Heart right ventricle (tissue), 16 donors: ENCODE data around the gene RECK. TPM values are rescaled to one million over a fixed set of nuclear protein-coding genes. Genes with fewer than 3 reads are reported as not detected.

ENCODE experiments used
- ATAC-seq, 8 donors: fragments of 200-7000 bp; cut with Tn5 transposase; one replicate each; pipeline ENCODE4 v1.9.1; 2020; ENCODE audit warnings: mild to moderate bottlenecking in 8 of 8, moderate library complexity in 8 of 8, moderate number of reproducible peaks in 1 of 8
- DNase-seq, 2 donors: peaks; one replicate each; pipeline ENCODE4 v3.0.0-alpha.2; 2020
- H3K27ac ChIP-seq, 10 donors: fragments of 200-600 bp; sonication (generic) in 2 of 10; one replicate each; pipeline versions ENCODE4 v1.5.0 to v1.8.0; 2020 to 2022; ENCODE audit warnings: mild to moderate bottlenecking in 3 of 10
- H3K27me3 ChIP-seq, 7 donors: fragments of 200-600 bp; one replicate each; pipeline ENCODE4 v1.8.0; 2021 to 2022; ENCODE audit warnings: mild to moderate bottlenecking in 2 of 7
- H3K36me3 ChIP-seq, 9 donors: fragments of 200-600 bp; sonication (generic) in 1 of 9; one replicate each; pipeline versions ENCODE4 v1.5.0 to v1.8.0; 2020 to 2022; ENCODE audit warnings: mild to moderate bottlenecking in 2 of 9
- H3K4me1 ChIP-seq, 9 donors: fragments of 200-600 bp; sonication (generic) in 1 of 9; one replicate each; pipeline versions ENCODE4 v1.5.0 to v1.8.0; 2020 to 2022; ENCODE audit warnings: mild to moderate bottlenecking in 4 of 9
- H3K4me3 ChIP-seq, 10 donors: fragments of 200-600 bp; sonication (generic) in 2 of 10; one replicate each; pipeline versions ENCODE4 v1.5.0 to v1.8.0; 2020 to 2022; ENCODE audit warnings: mild to moderate bottlenecking in 7 of 10, moderate library complexity in 2 of 10
- H3K9me3 ChIP-seq, 11 donors: fragments of 200-600 bp in 10 of 11; sonication (generic) in 2 of 11; one replicate each; pipeline versions ENCODE4 v1.5.0 to v1.8.0; 2013 to 2022; ENCODE audit warnings: mild to moderate bottlenecking in 2 of 11, control low read depth in 1 of 11, moderate library complexity in 1 of 11
- CTCF ChIP-seq, 9 donors: fragments of 200-600 bp; sonication (generic) in 2 of 9; IDR thresholded peaks; one replicate each; pipeline versions ENCODE4 v1.5.0 to v1.8.0; 2021 to 2022; ENCODE audit warnings: antibody characterized with exemption in 9 of 9, mild to moderate bottlenecking in 5 of 9, moderate library complexity in 1 of 9
- WGBS, 2 donors: extraction: QIAGEN DNeasy Blood & Tissue Kit; methylation state at CpG; one replicate each; pipeline ENCODE4 v1.1.7; 2013; ENCODE audit warnings: inconsistent platforms in 1 of 2; 5-methylcytosine and 5-hydroxymethylcytosine counted together
- intact Hi-C, 10 donors: fragments of 100-400 bp; cut with DNase I; formaldehyde crosslinking; loops; one replicate each; pipeline versions ENCODE4 v1.11.1 to v1.14.2; 2022
- polyA plus RNA-seq, 2 donors: library from polyadenylated mRNA; stranded (reverse); fragments of 200-250 nt; gene quantifications; one replicate each; pipeline ENCODE4 v1.2.3, GENCODE V29; 2013
- total RNA-seq, 10 donors: library from RNA; stranded (reverse); fragmentation: NEBNext Ultra II Directional in 3 of 10; extraction: Animal tissue kit (Norgen Biotek cat#: 25700) in 3 of 10; gene quantifications; one replicate each; pipeline versions ENCODE4 v1.2.1 to v1.2.4, GENCODE V29; 2021 to 2023
- donor health status: Arrhythmogenic right ventricular cardiomyopathy.
- donor health status: ischemic (EF 13 %, LVEDD 7.1; RV severe dilation, severe dysfunction).
- donor health status: healthy with polysubstance abuse.
- donor health status: DM: no; HTN: yes; CAD: no.
- donor health status: DM: no; HTN: no; CAD: no.
- donor health status: ischemic (EF 25% LVEDD 6.9; RV normal size, moderate dysfunction).
- donor health status: ischemic (EF 25% LVEDD 5.7; RV mildly dilated, moderate dysfunction).
- donor health status: healthy.
- donor health status: DM: yes; HTN: yes; CAD: no.
- donor health status: Ischemic cardiomyopathy.
- donor health status: ischemic (EF 35%, LVEDD 5.7; RV mildly dilated, moderate dysfunction).
- donor health status: nonischemic (EF 11% LVEDD 7.7; RV severe dilation, severe dysfunction).
- donor health status: DM: yes; HTN: yes; CAD: no.
- donor health status: PGD.
- donor health status: ischemic (EF 29% LVEDD 5.4; RV normal size, mild dysfunction).
- donor health status: nonischemic (EF 23%, LVEDD 6.1; RV moderate dilation, normal function).

The RECK gene
- total and polyA plus RNA-seq, 12 donors, result 2.9 to 5.8 (median 5.1) TPM

GRCh38 chr9:36006549-36007315 lies 30.0 kb upstream of the RECK start:
- intact Hi-C loops, result loop anchor here in 1 of 10 donors (5.0 kb wide), 1 partner anchor 49 kb away; the partner anchor contains the start of gene OR2S2
- ATAC-seq (no peak), DNase-seq (no peak)
- TF ChIP-seq CTCF (IDR thresholded peaks at IDR 0.05), result no peak
- H3K4me3 ChIP-seq, result no peak overlapping the region
- no peak overlapping the region for H3K27ac ChIP-seq
- no peaks in the 10 kb centered on the region for H3K36me3 ChIP-seq
- H3K27me3 ChIP-seq, result peaks cover 0 to 6% (median 0%) of the 10 kb centered on the region in 7 donors
- 79 to 88% methylated on average over 3 of the region's 3 CpGs for WGBS, 2 donors
- H3K4me1 ChIP-seq, result peaks cover 0 to 6% (median 0%) of the 10 kb centered on the region in 9 donors
- peaks cover 0 to 14% (median 5%) of the 10 kb centered on the region in 11 donors for H3K9me3 ChIP-seq

GRCh38 chr9:36007316-36007708 lies 29.4 kb upstream of the RECK start:
- DNase-seq (no peak), ATAC-seq (no peak)
- no peaks in the 10 kb centered on the region for H3K36me3 ChIP-seq
- H3K27me3 ChIP-seq, result peaks cover 0 to 6% (median 0%) of the 10 kb centered on the region in 7 donors
- no peak overlapping the region for H3K4me3 ChIP-seq
- TF ChIP-seq CTCF (IDR thresholded peaks at IDR 0.05), result no peak
- intact Hi-C loops, result loop anchor here in 1 of 10 donors (5.0 kb wide), 1 partner anchor 50 kb away; the partner anchor contains the start of gene OR2S2
- WGBS, 2 donors, result 73 to 85% methylated on average over 1 of the region's 1 CpG
- no peak overlapping the region for H3K27ac ChIP-seq
- H3K9me3 ChIP-seq, result peaks cover 0 to 14% (median 5%) of the 10 kb centered on the region in 11 donors
- H3K4me1 ChIP-seq, result peaks cover 0 to 6% (median 0%) of the 10 kb centered on the region in 9 donors

- ATAC-seq (no peak), DNase-seq (no peak)
- WGBS, 2 donors, result 92 to 98% methylated on average over 2 of the region's 2 CpGs
- no peak overlapping the region for H3K27ac ChIP-seq
- peaks cover 0 to 6% (median 0%) of the 10 kb centered on the region in 7 donors for H3K27me3 ChIP-seq
- intact Hi-C loops, result loop anchor here in 3 of 10 donors (1.0 to 5.0 kb wide), 3 partner anchors 51 to 159 kb away; partner anchors contain the start of gene OR2S2 (in 1 of the 3)
- no peaks in the 10 kb centered on the region for H3K36me3 ChIP-seq
- H3K4me3 ChIP-seq, result no peak overlapping the region
- no peak for TF ChIP-seq CTCF (IDR thresholded peaks at IDR 0.05)
- H3K4me1 ChIP-seq, result peaks cover 0 to 6% (median 0%) of the 10 kb centered on the region in 9 donors
- peaks cover 0 to 14% (median 5%) of the 10 kb centered on the region in 11 donors for H3K9me3 ChIP-seq
Measured at GRCh38 chr9:36007852-36008251, 28.9 kb upstream of the RECK start.

GRCh38 chr9:36008774-36009300 lies 27.9 kb upstream of the RECK start:
- no peaks in the 10 kb centered on the region for H3K36me3 ChIP-seq
- peaks cover 0 to 6% (median 0%) of the 10 kb centered on the region in 9 donors for H3K4me1 ChIP-seq
- no peak overlapping the region for H3K27ac ChIP-seq
- TF ChIP-seq CTCF (IDR thresholded peaks at IDR 0.05), result peak; percentile 87 to 99 (median 95)
- peaks cover 0 to 14% (median 5%) of the 10 kb centered on the region in 11 donors for H3K9me3 ChIP-seq
- DNase-seq (peak; percentile 26 to 34), ATAC-seq (peak in 7 of 8 donors; percentile 64 to 87 (median 73))
- intact Hi-C loops, result loop anchor here in 3 of 10 donors (1.0 to 5.0 kb wide), 3 partner anchors 52 to 158 kb away; partner anchors contain the start of gene OR2S2 (in 1 of the 3)
- no peak overlapping the region for H3K4me3 ChIP-seq
- peaks cover 0 to 6% (median 0%) of the 10 kb centered on the region in 7 donors for H3K27me3 ChIP-seq
- 10% methylated on average over 10 to 11 of the region's 11 CpGs for WGBS, 2 donors
